ENCODE data around the gene ZIC4.

GRCh38 chr3:147341727-147342126, 64.6 kb downstream of the ZIC4 start:
- no peak for TF ChIP-seq POLR2A (IDR thresholded peaks at IDR 0.05; ENCODE audit: low read length)
- no peak for TF ChIP-seq GATA1 (IDR thresholded peaks at IDR 0.05; ENCODE audit: low read depth, low read length)
